ENCODE measurements around the gene DPP10.
"Not testable (repeated sequence)": the region's sequence is repeated elsewhere in the genome, so short reads cannot be mapped to it uniquely, and the experiment has no call there.

Gene DPP10

GRCh38 chr2:114724454-114724853, 282.0 kb downstream of the DPP10 start:
- DNase-seq (ENCODE audit: low read depth), result no peak

GRCh38 chr2:114727012-114727411, 284.6 kb downstream of the DPP10 start:
- no peak for DNase-seq (ENCODE audit: low read depth)

GRCh38 chr2:114728372-114728771, 285.9 kb downstream of the DPP10 start:
- DNase-seq (ENCODE audit: low read depth), result no peak

- DNase-seq (ENCODE audit: low read depth), result no peak
These were observed 286.6 kb downstream of the DPP10 start for GRCh38 chr2:114729026-114729425.

- DNase-seq (ENCODE audit: low read depth), result no peak
These were observed 292.7 kb downstream of the DPP10 start for GRCh38 chr2:114735126-114735525.

- DNase-seq (ENCODE audit: low read depth), result no peak
These were observed 299.8 kb downstream of the DPP10 start for GRCh38 chr2:114742245-114742644.

GRCh38 chr2:114745700-114746099, 303.3 kb downstream of the DPP10 start:
- no peak for DNase-seq (ENCODE audit: low read depth)

GRCh38 chr2:114748175-114748574, 305.7 kb downstream of the DPP10 start:
- DNase-seq (ENCODE audit: low read depth), result not testable (repeated sequence)

GRCh38 chr2:114752425-114752824, 310.0 kb downstream of the DPP10 start:
- no peak for DNase-seq (ENCODE audit: low read depth)

- DNase-seq (ENCODE audit: low read depth), result no peak
These were observed 310.7 kb downstream of the DPP10 start for GRCh38 chr2:114753145-114753544.

- no peak for DNase-seq (ENCODE audit: low read depth)
These were observed 312.6 kb downstream of the DPP10 start for GRCh38 chr2:114754907-114755563.

- DNase-seq (ENCODE audit: low read depth), result no peak
These were observed 319.9 kb downstream of the DPP10 start for GRCh38 chr2:114762376-114762775.

- DNase-seq (ENCODE audit: low read depth), result no peak
These were observed 320.5 kb downstream of the DPP10 start for GRCh38 chr2:114762986-114763385.

- DNase-seq (ENCODE audit: low read depth), result no peak
These were observed 326.7 kb downstream of the DPP10 start for GRCh38 chr2:114769110-114769509.

- no peak for DNase-seq (ENCODE audit: low read depth)
These were observed 327.6 kb downstream of the DPP10 start for GRCh38 chr2:114769991-114770390.

GRCh38 chr2:114784046-114784445, 341.6 kb downstream of the DPP10 start:
- DNase-seq (ENCODE audit: low read depth), result no peak

GRCh38 chr2:114784890-114785583, 342.6 kb downstream of the DPP10 start:
- DNase-seq (ENCODE audit: low read depth), result no peak

GRCh38 chr2:114786901-114787300, 344.5 kb downstream of the DPP10 start:
- no peak for DNase-seq (ENCODE audit: low read depth)

- no peak for DNase-seq (ENCODE audit: low read depth)
These were observed 345.0 kb downstream of the DPP10 start for GRCh38 chr2:114787486-114787885.

- no peak for DNase-seq (ENCODE audit: low read depth)
These were observed 347.5 kb downstream of the DPP10 start for GRCh38 chr2:114789989-114790388.

- no peak for DNase-seq (ENCODE audit: low read depth)
These were observed 355.1 kb downstream of the DPP10 start for GRCh38 chr2:114797540-114797939.

- DNase-seq (ENCODE audit: low read depth), result no peak
These were observed 355.5 kb downstream of the DPP10 start for GRCh38 chr2:114797942-114798341.

GRCh38 chr2:114800371-114800770, 357.9 kb downstream of the DPP10 start:
- DNase-seq (ENCODE audit: low read depth), result no peak

- no peak for DNase-seq (ENCODE audit: low read depth)
These were observed 362.8 kb downstream of the DPP10 start for GRCh38 chr2:114805195-114805594.

Data from T-helper 22 cell (primary cell).